ENCODE measurements around the gene LYG2.
A peak's percentile ranks its signal among the peaks of the same experiment; 100 is the strongest.
"Not testable (repeated sequence)": the region's sequence is repeated elsewhere in the genome, so short reads cannot be mapped to it uniquely, and the experiment has no call there.

Gene LYG2

GRCh38 chr2:99201959-99202678 is 53.3 kb downstream of the LYG2 start:
- H4K20me1 ChIP-seq (ENCODE audit: insufficient read depth, low read length), result no peaks in the 10 kb centered on the region
- no peaks in the 10 kb centered on the region for H3K79me2 ChIP-seq (ENCODE audit: low read length)
- H3K27ac ChIP-seq (ENCODE audit: low read length), result no peak overlapping the region
- H2AFZ ChIP-seq (ENCODE audit: low read depth, low read length), result no peak overlapping the region
- TF ChIP-seq EZH2phosphoT487 (IDR thresholded peaks at IDR 0.05; ENCODE audit: low read depth), result no peak
- no peak for TF ChIP-seq CTCF (IDR thresholded peaks at IDR 0.05; ENCODE audit: low read depth, low read length)
- peaks cover 5% of the 10 kb centered on the region for H3K36me3 ChIP-seq (replicated peaks; ENCODE audit: low read depth, low read length)
- no peak overlapping the region for H3K9ac ChIP-seq (ENCODE audit: low read length)
- no peak overlapping the region for H3K4me2 ChIP-seq (ENCODE audit: low read length)
- H3K4me1 ChIP-seq (ENCODE audit: low read length), result no peaks in the 10 kb centered on the region
- H3K9me3 ChIP-seq (ENCODE audit: insufficient read depth, low read length), result no peaks in the 10 kb centered on the region
- H3K4me3 ChIP-seq (ENCODE audit: low read length), result no peak overlapping the region
- no peaks in the 10 kb centered on the region for H3K27me3 ChIP-seq (ENCODE audit: low read depth, low read length)

GRCh38 chr2:99200076-99200800 is 55.2 kb downstream of the LYG2 start:
- no peaks in the 10 kb centered on the region for H3K4me1 ChIP-seq (ENCODE audit: low read length)
- no peak for TF ChIP-seq EZH2phosphoT487 (IDR thresholded peaks at IDR 0.05; ENCODE audit: low read depth)
- H4K20me1 ChIP-seq (ENCODE audit: insufficient read depth, low read length), result no peaks in the 10 kb centered on the region
- H3K79me2 ChIP-seq (ENCODE audit: low read length), result no peaks in the 10 kb centered on the region
- no peak overlapping the region for H3K27ac ChIP-seq (ENCODE audit: low read length)
- no peak overlapping the region for H2AFZ ChIP-seq (ENCODE audit: low read depth, low read length)
- no peak overlapping the region for H3K4me2 ChIP-seq (ENCODE audit: low read length)
- H3K4me3 ChIP-seq (ENCODE audit: low read length), result no peak overlapping the region
- H3K9me3 ChIP-seq (ENCODE audit: insufficient read depth, low read length), result no peaks in the 10 kb centered on the region
- H3K27me3 ChIP-seq (ENCODE audit: low read depth, low read length), result no peaks in the 10 kb centered on the region
- H3K9ac ChIP-seq (ENCODE audit: low read length), result no peak overlapping the region
- H3K36me3 ChIP-seq (replicated peaks; ENCODE audit: low read depth, low read length), result peaks cover 6% of the 10 kb centered on the region

GRCh38 chr2:99198103-99198841 is 57.2 kb downstream of the LYG2 start:
- peaks cover 6% of the 10 kb centered on the region for H3K36me3 ChIP-seq (replicated peaks; ENCODE audit: low read depth, low read length)
- no peaks in the 10 kb centered on the region for H3K9me3 ChIP-seq (ENCODE audit: insufficient read depth, low read length)
- H2AFZ ChIP-seq (ENCODE audit: low read depth, low read length), result no peak overlapping the region
- no peaks in the 10 kb centered on the region for H3K79me2 ChIP-seq (ENCODE audit: low read length)
- H3K9ac ChIP-seq (ENCODE audit: low read length), result no peak overlapping the region
- H3K4me3 ChIP-seq (ENCODE audit: low read length), result no peak overlapping the region
- no peaks in the 10 kb centered on the region for H3K27me3 ChIP-seq (ENCODE audit: low read depth, low read length)
- no peaks in the 10 kb centered on the region for H3K4me1 ChIP-seq (ENCODE audit: low read length)
- no peak for TF ChIP-seq EZH2phosphoT487 (IDR thresholded peaks at IDR 0.05; ENCODE audit: low read depth)
- TF ChIP-seq CTCF (IDR thresholded peaks at IDR 0.05; ENCODE audit: low read depth, low read length), result 0 out of 2 replicates have a peak, but pooled peaks have one; percentile 5
- no peak overlapping the region for H3K27ac ChIP-seq (ENCODE audit: low read length)
- H3K4me2 ChIP-seq (ENCODE audit: low read length), result no peak overlapping the region
- H4K20me1 ChIP-seq (ENCODE audit: insufficient read depth, low read length), result no peaks in the 10 kb centered on the region

GRCh38 chr2:99192364-99192763 is 63.1 kb downstream of the LYG2 start:
- not testable (repeated sequence) for H3K9me3 ChIP-seq (ENCODE audit: insufficient read depth, low read length); H3K4me2 ChIP-seq (ENCODE audit: low read length); H3K27ac ChIP-seq (ENCODE audit: low read length); H4K20me1 ChIP-seq (ENCODE audit: insufficient read depth, low read length); H3K79me2 ChIP-seq (ENCODE audit: low read length); H3K4me3 ChIP-seq (ENCODE audit: low read length); H2AFZ ChIP-seq (ENCODE audit: low read depth, low read length); H3K9ac ChIP-seq (ENCODE audit: low read length); H3K27me3 ChIP-seq (ENCODE audit: low read depth, low read length); H3K4me1 ChIP-seq (ENCODE audit: low read length)
- H3K36me3 ChIP-seq (replicated peaks; ENCODE audit: low read depth, low read length), result peaks cover 20% of the 10 kb centered on the region
